ENCODE measurements around the gene FUCA1.
A peak's percentile ranks its signal among the peaks of the same experiment; 100 is the strongest.

Gene FUCA1

GRCh38 chr1:23806280-23806679 lies 61.8 kb downstream of the FUCA1 start:
- H3K27ac ChIP-seq (replicated peaks): peak overlapping the region; percentile 55; the same call in 1 of the 2 replicates

DNA sequence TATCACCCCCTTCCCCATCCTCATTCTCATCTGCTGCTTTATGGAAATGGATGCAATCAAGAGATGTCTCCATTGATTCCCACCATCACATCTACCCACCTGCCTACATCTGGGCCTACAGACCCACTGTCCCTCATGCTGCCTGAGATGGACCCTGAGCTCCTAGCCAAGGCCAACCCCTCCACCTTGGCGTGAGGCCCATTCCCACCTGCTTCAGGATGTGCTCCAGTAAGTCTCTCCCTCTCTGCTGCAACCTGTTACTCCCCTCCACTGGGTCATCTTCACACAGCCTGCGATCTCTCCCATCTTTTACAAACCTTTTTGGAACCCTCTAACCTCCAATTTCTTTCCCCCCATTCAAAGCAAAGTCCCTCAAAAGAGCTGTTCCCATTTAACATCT lies 63.1 kb downstream of the FUCA1 start:
- H3K4me3 ChIP-seq (replicated peaks; ENCODE audit: insufficient read depth, low read length): no peak overlapping the region
- TF ChIP-seq, protein P1, sequence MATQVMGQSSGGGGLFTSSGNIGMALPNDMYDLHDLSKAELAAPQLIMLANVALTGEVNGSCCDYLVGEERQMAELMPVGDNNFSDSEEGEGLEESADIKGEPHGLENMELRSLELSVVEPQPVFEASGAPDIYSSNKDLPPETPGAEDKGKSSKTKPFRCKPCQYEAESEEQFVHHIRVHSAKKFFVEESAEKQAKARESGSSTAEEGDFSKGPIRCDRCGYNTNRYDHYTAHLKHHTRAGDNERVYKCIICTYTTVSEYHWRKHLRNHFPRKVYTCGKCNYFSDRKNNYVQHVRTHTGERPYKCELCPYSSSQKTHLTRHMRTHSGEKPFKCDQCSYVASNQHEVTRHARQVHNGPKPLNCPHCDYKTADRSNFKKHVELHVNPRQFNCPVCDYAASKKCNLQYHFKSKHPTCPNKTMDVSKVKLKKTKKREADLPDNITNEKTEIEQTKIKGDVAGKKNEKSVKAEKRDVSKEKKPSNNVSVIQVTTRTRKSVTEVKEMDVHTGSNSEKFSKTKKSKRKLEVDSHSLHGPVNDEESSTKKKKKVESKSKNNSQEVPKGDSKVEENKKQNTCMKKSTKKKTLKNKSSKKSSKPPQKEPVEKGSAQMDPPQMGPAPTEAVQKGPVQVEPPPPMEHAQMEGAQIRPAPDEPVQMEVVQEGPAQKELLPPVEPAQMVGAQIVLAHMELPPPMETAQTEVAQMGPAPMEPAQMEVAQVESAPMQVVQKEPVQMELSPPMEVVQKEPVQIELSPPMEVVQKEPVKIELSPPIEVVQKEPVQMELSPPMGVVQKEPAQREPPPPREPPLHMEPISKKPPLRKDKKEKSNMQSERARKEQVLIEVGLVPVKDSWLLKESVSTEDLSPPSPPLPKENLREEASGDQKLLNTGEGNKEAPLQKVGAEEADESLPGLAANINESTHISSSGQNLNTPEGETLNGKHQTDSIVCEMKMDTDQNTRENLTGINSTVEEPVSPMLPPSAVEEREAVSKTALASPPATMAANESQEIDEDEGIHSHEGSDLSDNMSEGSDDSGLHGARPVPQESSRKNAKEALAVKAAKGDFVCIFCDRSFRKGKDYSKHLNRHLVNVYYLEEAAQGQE (IDR thresholded peaks at IDR 0.05; ENCODE audit: insufficient replicate concordance, low read depth): no peak
- TF ChIP-seq POLR2AphosphoS5 (IDR thresholded peaks at IDR 0.05; ENCODE audit: low read depth) (no peak), SPI1 (IDR thresholded peaks at IDR 0.05; ENCODE audit: borderline replicate concordance, low read depth) (no peak), GABPA (IDR thresholded peaks at IDR 0.05; ENCODE audit: low read depth) (no peak)
- TF ChIP-seq, protein P2, sequence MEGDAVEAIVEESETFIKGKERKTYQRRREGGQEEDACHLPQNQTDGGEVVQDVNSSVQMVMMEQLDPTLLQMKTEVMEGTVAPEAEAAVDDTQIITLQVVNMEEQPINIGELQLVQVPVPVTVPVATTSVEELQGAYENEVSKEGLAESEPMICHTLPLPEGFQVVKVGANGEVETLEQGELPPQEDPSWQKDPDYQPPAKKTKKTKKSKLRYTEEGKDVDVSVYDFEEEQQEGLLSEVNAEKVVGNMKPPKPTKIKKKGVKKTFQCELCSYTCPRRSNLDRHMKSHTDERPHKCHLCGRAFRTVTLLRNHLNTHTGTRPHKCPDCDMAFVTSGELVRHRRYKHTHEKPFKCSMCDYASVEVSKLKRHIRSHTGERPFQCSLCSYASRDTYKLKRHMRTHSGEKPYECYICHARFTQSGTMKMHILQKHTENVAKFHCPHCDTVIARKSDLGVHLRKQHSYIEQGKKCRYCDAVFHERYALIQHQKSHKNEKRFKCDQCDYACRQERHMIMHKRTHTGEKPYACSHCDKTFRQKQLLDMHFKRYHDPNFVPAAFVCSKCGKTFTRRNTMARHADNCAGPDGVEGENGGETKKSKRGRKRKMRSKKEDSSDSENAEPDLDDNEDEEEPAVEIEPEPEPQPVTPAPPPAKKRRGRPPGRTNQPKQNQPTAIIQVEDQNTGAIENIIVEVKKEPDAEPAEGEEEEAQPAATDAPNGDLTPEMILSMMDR (IDR thresholded peaks at IDR 0.05; ENCODE audit: insufficient read depth, low read length): no peak

More at GRCh38 chr1:23806280-23806679, 61.8 kb downstream of the FUCA1 start:
- DNase-seq (ENCODE audit: low read depth in 1 of 2, low spot score in 1 of 2): no peak
- TF ChIP-seq, protein P2 (IDR thresholded peaks at IDR 0.05; ENCODE audit: insufficient read depth, low read length): no peak
- TF ChIP-seq, protein P1 (IDR thresholded peaks at IDR 0.05; ENCODE audit: insufficient replicate concordance, low read depth): no peak
- TF ChIP-seq POLR2AphosphoS5 (IDR thresholded peaks at IDR 0.05; ENCODE audit: low read depth) (no peak), GABPA (IDR thresholded peaks at IDR 0.05; ENCODE audit: low read depth) (no peak), SPI1 (IDR thresholded peaks at IDR 0.05; ENCODE audit: borderline replicate concordance, low read depth) (no peak)
- H3K4me3 ChIP-seq (replicated peaks; ENCODE audit: insufficient read depth, low read length): no peak overlapping the region
- no peaks in the 10 kb centered on the region for H3K27me3 ChIP-seq (ENCODE audit: insufficient read depth, poor library complexity, severe bottlenecking)

DNA sequence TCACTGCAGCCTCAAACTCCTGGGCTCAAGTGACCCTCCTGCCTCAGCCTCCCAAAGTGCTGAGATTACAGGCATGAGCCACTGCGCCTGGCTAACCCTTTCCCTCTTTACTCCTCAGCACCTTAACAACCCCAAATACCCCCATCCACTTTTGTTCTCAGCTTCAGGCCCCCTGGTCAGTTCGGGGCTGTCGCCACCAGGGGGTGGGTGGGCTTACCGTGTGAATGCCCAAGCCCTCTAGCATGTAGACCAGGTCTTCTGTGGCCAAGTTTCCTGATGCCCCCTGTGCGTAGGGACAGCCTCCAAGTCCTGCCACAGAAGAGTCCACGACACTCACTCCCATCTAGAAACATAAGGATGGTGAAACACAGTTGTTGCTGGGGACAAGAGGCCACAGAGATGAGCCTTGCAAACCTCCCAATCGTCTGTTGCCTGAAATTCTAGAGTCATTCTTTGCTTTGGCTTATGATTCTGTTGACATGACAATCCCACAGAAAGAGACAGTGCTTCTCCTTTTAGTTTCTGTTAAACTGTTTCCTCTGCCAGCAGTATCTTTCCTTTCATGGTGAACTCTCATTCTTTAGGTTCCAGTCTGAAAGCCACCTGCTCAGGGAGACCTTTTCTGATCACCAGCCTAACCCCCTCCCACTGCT lies 63.8 kb downstream of the FUCA1 start:
- Histone ChIP-seq H3K4me3 (replicated peaks; ENCODE audit: insufficient read depth, low read length) (no peak overlapping the region), H3K27ac (replicated peaks) (peak overlapping the region; percentile 77), H3K27me3 (ENCODE audit: insufficient read depth, poor library complexity, severe bottlenecking) (no peaks in the 10 kb centered on the region)
- TF ChIP-seq, protein P2 (IDR thresholded peaks at IDR 0.05; ENCODE audit: insufficient read depth, low read length): no peak
- TF ChIP-seq POLR2AphosphoS5 (IDR thresholded peaks at IDR 0.05; ENCODE audit: low read depth): no peak
- TF ChIP-seq SPI1 (IDR thresholded peaks at IDR 0.05; ENCODE audit: borderline replicate concordance, low read depth): no peak
- TF ChIP-seq, protein P1 (IDR thresholded peaks at IDR 0.05; ENCODE audit: insufficient replicate concordance, low read depth): no peak
- TF ChIP-seq GABPA (IDR thresholded peaks at IDR 0.05; ENCODE audit: low read depth): no peak
- peak in 1 of 2 experiments; percentile 51 for DNase-seq (ENCODE audit: low read depth in 1 of 2, low spot score in 1 of 2)

More for the DNA sequence above, 63.1 kb downstream of the FUCA1 start:
- Histone ChIP-seq H3K27me3 (ENCODE audit: insufficient read depth, poor library complexity, severe bottlenecking) (no peaks in the 10 kb centered on the region), H3K27ac (replicated peaks) (peak overlapping the region; percentile 77)
- DNase-seq (ENCODE audit: low read depth in 1 of 2, low spot score in 1 of 2): no peak
